HCT116 (cell line): ENCODE results near the gene SERPING1. TPM values are rescaled to one million over a fixed set of nuclear protein-coding genes. Genes with fewer than 3 reads are reported as not detected.

ENCODE experiments used
- ATAC-seq: fragments of 200-7000 bp; cut with Tn5 transposase; 2 replicates; pipeline ENCODE4 v1.9.1; 2020; ENCODE audit warnings: mild to moderate bottlenecking, moderate library complexity
- BruUV-seq: library from RNA; stranded (reverse); fragments of 400-500 nt; replicated peaks from 2 replicates; lab custom pipeline; 2021; lab: Mats Ljungman, UMichigan
- CTCF ChIA-PET: fragments of 300-600 bp; sonication (Branson Sonifier 250); formaldehyde crosslinking; loops from one replicate; lab custom pipeline; 2021; ENCODE audit warnings: antibody characterized with exemption; lab: Charles Lee
- POLR2A ChIA-PET: fragments of 300-600, 350-600 bp; sonication (Branson Sonifier 250); formaldehyde crosslinking; loops from one replicate; lab custom pipeline; 2021; ENCODE audit warnings: antibody characterized with exemption; lab: Charles Lee
- RAD21 ChIA-PET, 2 experiments: fragments of 300-600 bp; sonication (Branson Sonifier 250); formaldehyde crosslinking; loops; one replicate each; lab custom pipeline; 2023; ENCODE audit warnings: low total read pairs in 2 of 2; ENCODE audit not compliant: uncharacterized antibody in 2 of 2, unreplicated experiment in 2 of 2, low non-redundant PET in 1 of 2; lab: Charles Lee
- DNase-seq: peaks from one replicate; pipeline ENCODE4 v3.0.0-alpha.2; 2010; ENCODE audit warnings: low read depth, low spot score
- H2AFZ ChIP-seq: fragments of 200-600 bp; shearing (Covaris generic), sonication (generic); 2 replicates; pipeline ENCODE4 v1.6.1; 2017; ENCODE audit warnings: low read depth, mixed run types, mixed read lengths, antibody characterized with exemption, low read length; ENCODE audit not compliant: poor library complexity, severe bottlenecking
- H3K27ac ChIP-seq: 2 replicates; pipeline ENCODE4 v1.5.1; 2012; ENCODE audit warnings: low read depth, low read length
- H3K27me3 ChIP-seq: fragments of 200-600 bp; sonication (generic); 2 replicates; pipeline ENCODE4 v1.6.1; 2016; ENCODE audit warnings: mixed run types, low read length, mixed read lengths; ENCODE audit not compliant: insufficient read depth
- H3K36me3 ChIP-seq, 2 experiments: fragments of 200-500 bp in 1 of 2; fragments of 200-600 bp in 1 of 2; sonication (Bioruptor generic) in 1 of 2; sonication (generic) in 1 of 2; 2 replicates each; pipeline versions ENCODE4 v1.5.1 to v1.6.1; 2014 to 2016; ENCODE audit warnings: low read length in 2 of 2, inconsistent platforms in 1 of 2, mixed read lengths in 1 of 2, mixed run types in 1 of 2; ENCODE audit not compliant: insufficient read depth in 2 of 2, control insufficient read depth in 1 of 2
- H3K4me1 ChIP-seq, 2 experiments: fragments of 200-600 bp in 1 of 2; sonication (generic) in 1 of 2; 2 replicates each; pipeline versions ENCODE4 v1.5.1 to v1.6.1; 2012 to 2017; ENCODE audit warnings: low read length in 2 of 2, inconsistent platforms in 1 of 2, mild to moderate bottlenecking in 1 of 2, mixed read lengths in 1 of 2, mixed run types in 1 of 2, moderate library complexity in 1 of 2; ENCODE audit not compliant: insufficient read depth in 2 of 2, control insufficient read depth in 1 of 2
- H3K4me2 ChIP-seq: fragments of 200-600 bp; sonication (generic); 2 replicates; pipeline ENCODE4 v1.6.1; 2017; ENCODE audit warnings: mixed run types, low read length, mixed read lengths
- H3K4me3 ChIP-seq, 2 experiments: fragments of 200-600 bp in 1 of 2; sonication (generic) in 1 of 2; replicated peaks in 1 of 2; 2 replicates each; pipeline ENCODE4 v1.5.1; 2011 to 2016; ENCODE audit warnings: low read length in 2 of 2, control low read depth in 1 of 2, low read depth in 1 of 2, mild to moderate bottlenecking in 1 of 2, mixed read lengths in 1 of 2, mixed run types in 1 of 2
- H3K79me2 ChIP-seq: fragments of 200-600 bp; sonication (generic); 2 replicates; pipeline ENCODE4 v1.6.1; 2017; ENCODE audit warnings: mild to moderate bottlenecking, mixed run types, low read length, moderate library complexity, mixed read lengths; ENCODE audit not compliant: insufficient read depth
- H3K9ac ChIP-seq: fragments of 200-600 bp; sonication (generic); 2 replicates; pipeline ENCODE4 v1.6.1; 2016; ENCODE audit warnings: low read length, mixed read lengths
- H3K9me2 ChIP-seq: fragments of 200-600 bp; sonication (generic), shearing (Covaris generic); 2 replicates; pipeline ENCODE4 v1.6.1; 2017; ENCODE audit warnings: mixed run types, mild to moderate bottlenecking, moderate library complexity; ENCODE audit not compliant: insufficient read depth
- H3K9me3 ChIP-seq, 2 experiments: fragments of 200-500 bp in 1 of 2; fragments of 200-600 bp in 1 of 2; sonication (Bioruptor generic) in 1 of 2; sonication (generic) in 1 of 2; 2 replicates each; pipeline ENCODE4 v1.6.1; 2014 to 2017; ENCODE audit warnings: low read length in 2 of 2, mixed read lengths in 2 of 2, inconsistent platforms in 1 of 2, low read depth in 1 of 2, mild to moderate bottlenecking in 1 of 2, mixed run types in 1 of 2, moderate library complexity in 1 of 2; ENCODE audit not compliant: control insufficient read depth in 1 of 2, insufficient read depth in 1 of 2
- H4K20me1 ChIP-seq: fragments of 200-600 bp; sonication (generic), shearing (Covaris generic); 2 replicates; pipeline ENCODE4 v1.6.1; 2017; ENCODE audit warnings: mixed run types, mild to moderate bottlenecking, moderate library complexity; ENCODE audit not compliant: insufficient read depth
- CEBPB ChIP-seq: IDR thresholded peaks from 2 replicates; pipeline ENCODE4 v1.6.1; 2012; ENCODE audit warnings: low read depth
- CTCF ChIP-seq, 3 experiments: fragments of 200-600 bp in 1 of 3; sonication (generic) in 1 of 3; IDR thresholded peaks in 2 of 3; conservative IDR thresholded peaks in 1 of 3; 2 replicates each; pipeline ENCODE4 v1.5.1; 2012 to 2017; ENCODE audit warnings: low read depth in 2 of 3, low read length in 2 of 3, antibody characterized with exemption in 1 of 3, borderline replicate concordance in 1 of 3, control low read depth in 1 of 3, mild to moderate bottlenecking in 1 of 3, mixed read lengths in 1 of 3, mixed run types in 1 of 3, moderate library complexity in 1 of 3; ENCODE audit not compliant: insufficient read depth in 1 of 3
- EGR1 ChIP-seq: IDR thresholded peaks from 2 replicates; pipeline ENCODE4 v1.6.1; 2012; ENCODE audit warnings: low read depth
- ELF1 ChIP-seq: IDR thresholded peaks from 2 replicates; pipeline ENCODE4 v1.6.1; 2012; ENCODE audit warnings: low read depth, borderline replicate concordance
- EZH2 ChIP-seq: fragments of 200-600 bp; sonication (generic); IDR thresholded peaks from 2 replicates; pipeline ENCODE4 v1.6.1; 2017; ENCODE audit warnings: antibody characterized with exemption, mixed run types
- EZH2phosphoT487 ChIP-seq: fragments of 200-600 bp; IDR thresholded peaks from 2 replicates; pipeline ENCODE4 v1.6.1; 2018; ENCODE audit warnings: antibody characterized with exemption, borderline replicate concordance
- FOSL1 ChIP-seq: IDR thresholded peaks from 2 replicates; pipeline ENCODE4 v1.6.1; 2012; ENCODE audit warnings: low read depth
- JUND ChIP-seq: IDR thresholded peaks from 2 replicates; pipeline ENCODE4 v1.6.1; 2012
- POLR2A ChIP-seq: IDR thresholded peaks from 2 replicates; pipeline ENCODE4 v1.7.0; 2011; ENCODE audit warnings: borderline replicate concordance; ENCODE audit not compliant: insufficient read depth, insufficient read length; ENCODE audit errors: extremely low read depth
- POLR2AphosphoS5 ChIP-seq: IDR thresholded peaks from 2 replicates; pipeline ENCODE4 v1.6.1; 2011; ENCODE audit warnings: mild to moderate bottlenecking, low read depth, low read length, moderate library complexity
- RAD21 ChIP-seq: IDR thresholded peaks from 2 replicates; pipeline ENCODE4 v1.6.1; 2012; ENCODE audit warnings: low read depth, mild to moderate bottlenecking
- SIN3A ChIP-seq: IDR thresholded peaks from 2 replicates; pipeline ENCODE4 v1.6.1; 2012; ENCODE audit warnings: low read depth
- SP1 ChIP-seq: IDR thresholded peaks from 2 replicates; pipeline ENCODE4 v1.6.1; 2012; ENCODE audit warnings: low read depth
- TCF7L2 ChIP-seq: IDR thresholded peaks from 2 replicates; pipeline ENCODE4 v1.7.0; 2011; ENCODE audit warnings: borderline replicate concordance, inconsistent platforms; ENCODE audit not compliant: insufficient read depth, insufficient read length; ENCODE audit errors: extremely low read depth
- ZFX ChIP-seq: fragments of 450-650 bp; IDR thresholded peaks from 2 replicates; pipeline ENCODE4 v1.6.1; 2017
- ZNF274 ChIP-seq: fragments of 200-500 bp; sonication (Bioruptor generic); IDR thresholded peaks from 2 replicates; pipeline ENCODE4 v1.6.1; 2014; ENCODE audit warnings: mild to moderate bottlenecking, low read depth, low read length, inconsistent platforms
- intact Hi-C: fragments of 100-400 bp; cut with micrococcal nuclease; formaldehyde crosslinking; loops from 2 replicates; pipeline ENCODE4 v1.10.0; 2022
- total RNA-seq: library from RNA; stranded (reverse); gene quantifications from one replicate; pipeline ENCODE4 v1.2.1, GENCODE V29; 2021; ENCODE audit not compliant: unreplicated experiment
- TF ChIP-seq, protein P1 (sequence below): IDR thresholded peaks from 2 replicates; pipeline ENCODE4 v1.6.1; 2012
- TF ChIP-seq, protein P2 (sequence below): IDR thresholded peaks from 2 replicates; pipeline ENCODE4 v1.6.1; 2011; ENCODE audit warnings: mild to moderate bottlenecking, low read length, moderate library complexity; ENCODE audit not compliant: insufficient replicate concordance; ENCODE audit errors: extremely low read depth
- TF ChIP-seq, protein P3 (sequence below): IDR thresholded peaks from 2 replicates; pipeline ENCODE4 v1.6.1; 2012; ENCODE audit warnings: low read depth
- TF ChIP-seq, protein P4 (sequence below): IDR thresholded peaks from 2 replicates; pipeline ENCODE4 v1.6.1; 2012

Gene SERPING1
- total RNA-seq, 1 experiment from 2014 or later = 3.4 TPM

DNA sequence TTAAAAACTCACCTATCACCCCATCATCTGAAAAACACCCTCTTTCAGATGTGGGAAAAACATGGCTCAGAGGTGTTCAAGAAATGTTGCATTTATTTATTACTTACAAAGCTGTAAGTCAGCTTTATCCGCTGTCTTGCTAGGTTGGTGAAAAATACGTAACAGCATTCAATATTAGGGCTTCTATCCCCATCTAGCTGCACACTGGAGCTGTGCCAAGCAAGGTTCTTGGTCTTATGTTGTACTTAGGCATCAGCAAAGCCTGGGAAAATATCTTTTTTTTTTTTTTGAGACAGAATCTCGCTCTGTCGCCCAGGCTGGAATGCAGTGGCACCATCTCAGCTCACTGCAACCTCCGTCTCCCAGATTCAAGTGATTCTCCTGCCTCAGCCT lies 7.5 kb downstream of the SERPING1 start:
- POLR2A ChIA-PET = no interaction called here
- H3K9me3 ChIP-seq = no peaks in the 10 kb centered on the region
- CTCF ChIA-PET = no interaction called here

More for the DNA sequence above, 7.5 kb downstream of the SERPING1 start:
- intact Hi-C loops = no loop called here
- ATAC-seq = no peak
- H3K4me1 ChIP-seq = peaks cover 0 to 4% of the 10 kb centered on the region in 2 experiments; a peak in 2 of 4 replicates
- no peaks in the 10 kb centered on the region for H3K36me3 ChIP-seq
- no peak overlapping the region for H3K4me2 ChIP-seq
- RAD21 ChIA-PET = no interaction called here
- no peak for DNase-seq
- no peak overlapping the region for H2AFZ ChIP-seq
- H3K27ac ChIP-seq = no peak overlapping the region
- TF ChIP-seq CEBPB = no peak
- TF ChIP-seq TCF7L2 = no peak
- TF ChIP-seq FOSL1 = no peak
- TF ChIP-seq ZFX = no peak
- no peak for TF ChIP-seq EZH2
- TF ChIP-seq, protein P1, sequence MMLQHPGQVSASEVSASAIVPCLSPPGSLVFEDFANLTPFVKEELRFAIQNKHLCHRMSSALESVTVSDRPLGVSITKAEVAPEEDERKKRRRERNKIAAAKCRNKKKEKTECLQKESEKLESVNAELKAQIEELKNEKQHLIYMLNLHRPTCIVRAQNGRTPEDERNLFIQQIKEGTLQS = no peak
- no peak for TF ChIP-seq POLR2AphosphoS5
- TF ChIP-seq POLR2A = no peak
- no peak for TF ChIP-seq RAD21
- TF ChIP-seq ELF1 = no peak
- TF ChIP-seq CTCF (IDR thresholded peaks at IDR 0.05 in 2 of 3, conservative IDR thresholded peaks at IDR 0.05 in 1 of 3; ENCODE audit: borderline replicate concordance in 1 of 3, insufficient read depth in 1 of 3, low read depth in 2 of 3, low read length in 2 of 3) = no peak
- no peak for TF ChIP-seq EZH2phosphoT487
- TF ChIP-seq SP1 = no peak
- no peak for TF ChIP-seq JUND
- TF ChIP-seq, protein P2, sequence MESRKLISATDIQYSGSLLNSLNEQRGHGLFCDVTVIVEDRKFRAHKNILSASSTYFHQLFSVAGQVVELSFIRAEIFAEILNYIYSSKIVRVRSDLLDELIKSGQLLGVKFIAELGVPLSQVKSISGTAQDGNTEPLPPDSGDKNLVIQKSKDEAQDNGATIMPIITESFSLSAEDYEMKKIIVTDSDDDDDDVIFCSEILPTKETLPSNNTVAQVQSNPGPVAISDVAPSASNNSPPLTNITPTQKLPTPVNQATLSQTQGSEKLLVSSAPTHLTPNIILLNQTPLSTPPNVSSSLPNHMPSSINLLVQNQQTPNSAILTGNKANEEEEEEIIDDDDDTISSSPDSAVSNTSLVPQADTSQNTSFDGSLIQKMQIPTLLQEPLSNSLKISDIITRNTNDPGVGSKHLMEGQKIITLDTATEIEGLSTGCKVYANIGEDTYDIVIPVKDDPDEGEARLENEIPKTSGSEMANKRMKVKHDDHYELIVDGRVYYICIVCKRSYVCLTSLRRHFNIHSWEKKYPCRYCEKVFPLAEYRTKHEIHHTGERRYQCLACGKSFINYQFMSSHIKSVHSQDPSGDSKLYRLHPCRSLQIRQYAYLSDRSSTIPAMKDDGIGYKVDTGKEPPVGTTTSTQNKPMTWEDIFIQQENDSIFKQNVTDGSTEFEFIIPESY = no peak
- TF ChIP-seq, protein P3, sequence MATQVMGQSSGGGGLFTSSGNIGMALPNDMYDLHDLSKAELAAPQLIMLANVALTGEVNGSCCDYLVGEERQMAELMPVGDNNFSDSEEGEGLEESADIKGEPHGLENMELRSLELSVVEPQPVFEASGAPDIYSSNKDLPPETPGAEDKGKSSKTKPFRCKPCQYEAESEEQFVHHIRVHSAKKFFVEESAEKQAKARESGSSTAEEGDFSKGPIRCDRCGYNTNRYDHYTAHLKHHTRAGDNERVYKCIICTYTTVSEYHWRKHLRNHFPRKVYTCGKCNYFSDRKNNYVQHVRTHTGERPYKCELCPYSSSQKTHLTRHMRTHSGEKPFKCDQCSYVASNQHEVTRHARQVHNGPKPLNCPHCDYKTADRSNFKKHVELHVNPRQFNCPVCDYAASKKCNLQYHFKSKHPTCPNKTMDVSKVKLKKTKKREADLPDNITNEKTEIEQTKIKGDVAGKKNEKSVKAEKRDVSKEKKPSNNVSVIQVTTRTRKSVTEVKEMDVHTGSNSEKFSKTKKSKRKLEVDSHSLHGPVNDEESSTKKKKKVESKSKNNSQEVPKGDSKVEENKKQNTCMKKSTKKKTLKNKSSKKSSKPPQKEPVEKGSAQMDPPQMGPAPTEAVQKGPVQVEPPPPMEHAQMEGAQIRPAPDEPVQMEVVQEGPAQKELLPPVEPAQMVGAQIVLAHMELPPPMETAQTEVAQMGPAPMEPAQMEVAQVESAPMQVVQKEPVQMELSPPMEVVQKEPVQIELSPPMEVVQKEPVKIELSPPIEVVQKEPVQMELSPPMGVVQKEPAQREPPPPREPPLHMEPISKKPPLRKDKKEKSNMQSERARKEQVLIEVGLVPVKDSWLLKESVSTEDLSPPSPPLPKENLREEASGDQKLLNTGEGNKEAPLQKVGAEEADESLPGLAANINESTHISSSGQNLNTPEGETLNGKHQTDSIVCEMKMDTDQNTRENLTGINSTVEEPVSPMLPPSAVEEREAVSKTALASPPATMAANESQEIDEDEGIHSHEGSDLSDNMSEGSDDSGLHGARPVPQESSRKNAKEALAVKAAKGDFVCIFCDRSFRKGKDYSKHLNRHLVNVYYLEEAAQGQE = no peak
- TF ChIP-seq EGR1 = no peak
- TF ChIP-seq ZNF274 = no peak
- no peak for TF ChIP-seq SIN3A
- TF ChIP-seq, protein P4, sequence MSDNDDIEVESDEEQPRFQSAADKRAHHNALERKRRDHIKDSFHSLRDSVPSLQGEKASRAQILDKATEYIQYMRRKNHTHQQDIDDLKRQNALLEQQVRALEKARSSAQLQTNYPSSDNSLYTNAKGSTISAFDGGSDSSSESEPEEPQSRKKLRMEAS = no peak
- H3K79me2 ChIP-seq = no peaks in the 10 kb centered on the region
- H3K9ac ChIP-seq = no peak overlapping the region
- H3K27me3 ChIP-seq = no peaks in the 10 kb centered on the region
- no TSS peak for BruUV-seq
- H4K20me1 ChIP-seq = no peaks in the 10 kb centered on the region
- no peaks in the 10 kb centered on the region for H3K9me2 ChIP-seq
- H3K4me3 ChIP-seq = no peak overlapping the region
